Breast epithelium (tissue), 4 donors: ENCODE measurements around the gene ADAM22. TPM values are rescaled to one million over a fixed set of nuclear protein-coding genes. Genes with fewer than 3 reads are reported as not detected.

Experiments
- DNase-seq, 2 donors: peaks; one replicate each; pipeline ENCODE4 v3.0.0-alpha.2; 2019; ENCODE audit warnings: low spot score in 2 of 2
- H3K27ac ChIP-seq, 2 donors: fragments of 200-600 bp; sonication (generic) in 1 of 2; one replicate each; pipeline ENCODE4 v1.5.1; 2016 to 2019; ENCODE audit warnings: mild to moderate bottlenecking in 1 of 2
- H3K27me3 ChIP-seq, 2 donors: fragments of 200-600 bp; sonication (generic) in 1 of 2; one replicate each; pipeline versions ENCODE4 v1.5.1 to v1.6.0; 2017 to 2019; ENCODE audit warnings: control low read depth in 1 of 2, mild to moderate bottlenecking in 1 of 2
- H3K36me3 ChIP-seq: fragments of 200-600 bp; one replicate; pipeline ENCODE4 v1.5.1; 2019
- H3K4me1 ChIP-seq, 2 donors: fragments of 200-600 bp; sonication (generic); one replicate each; pipeline ENCODE4 v1.5.1; 2016 to 2019; ENCODE audit warnings: control low read depth in 1 of 2
- H3K4me3 ChIP-seq, 3 donors: fragments of 200-600 bp; sonication (generic); 1 replicate in 2 of 3; 2 replicates in 1 of 3; pipeline ENCODE4 v1.5.1; 2016 to 2019; ENCODE audit warnings: mild to moderate bottlenecking in 3 of 3, moderate library complexity in 2 of 3
- H3K9me3 ChIP-seq, 2 donors: fragments of 200-600 bp; sonication (generic) in 1 of 2; one replicate each; pipeline ENCODE4 v1.5.1; 2016 to 2019; ENCODE audit warnings: control low read depth in 1 of 2
- CTCF ChIP-seq, 3 donors: fragments of 450-650 bp; IDR thresholded peaks; one replicate each; pipeline ENCODE4 v1.5.1; 2016 to 2017; ENCODE audit warnings: antibody characterized with exemption in 3 of 3, mild to moderate bottlenecking in 3 of 3, moderate library complexity in 3 of 3
- POLR2A ChIP-seq: fragments of 450-650 bp; IDR thresholded peaks from one replicate; pipeline ENCODE4 v1.6.1; 2016; ENCODE audit warnings: antibody characterized with exemption, mild to moderate bottlenecking, moderate library complexity
- POLR2AphosphoS5 ChIP-seq, 3 donors: sonication (generic); formaldehyde crosslinking; IDR thresholded peaks; one replicate each; pipeline ENCODE4 v1.6.1; 2017; ENCODE audit warnings: antibody characterized with exemption in 3 of 3
- intact Hi-C: fragments of 100-400 bp; cut with DNase I; formaldehyde crosslinking; loops from one replicate; pipeline ENCODE4 v1.15.1; 2023; ENCODE audit warnings: low total_unique reads
- total RNA-seq, 3 donors: library from RNA; depleted of rRNA; stranded (reverse); fragments of >200 nt; gene quantifications; one replicate each; pipeline ENCODE4 v1.1.0, GENCODE V29; 2016

The ADAM22 gene
- total RNA-seq, 3 donors from 2014 or later: 2.3 to 7.5 (median 3.4) TPM

- intact Hi-C loops: no loop called here
- DNase-seq: no peak
- H3K27me3 ChIP-seq: no peaks in the 10 kb centered on the region
- H3K4me3 ChIP-seq: no peak overlapping the region
- TF ChIP-seq CTCF (IDR thresholded peaks at IDR 0.05) (no peak), POLR2A (no peak), POLR2AphosphoS5 (IDR thresholded peaks at IDR 0.05) (no peak)
- no peaks in the 10 kb centered on the region for H3K36me3 ChIP-seq
- H3K9me3 ChIP-seq: no peaks in the 10 kb centered on the region
- H3K27ac ChIP-seq: no peak overlapping the region
- no peaks in the 10 kb centered on the region for H3K4me1 ChIP-seq
Observed at GRCh38 chr7:88012086-88012485, 78.0 kb downstream of the ADAM22 start.

- no peaks in the 10 kb centered on the region for H3K4me1 ChIP-seq
- no peak for DNase-seq
- no peaks in the 10 kb centered on the region for H3K9me3 ChIP-seq
- TF ChIP-seq POLR2AphosphoS5 (IDR thresholded peaks at IDR 0.05): no peak
- TF ChIP-seq POLR2A: no peak
- no peak for TF ChIP-seq CTCF (IDR thresholded peaks at IDR 0.05)
- no peak overlapping the region for H3K27ac ChIP-seq
- H3K27me3 ChIP-seq: no peaks in the 10 kb centered on the region
- no peak overlapping the region for H3K4me3 ChIP-seq
- intact Hi-C loops: no loop called here
- no peaks in the 10 kb centered on the region for H3K36me3 ChIP-seq
Observed at GRCh38 chr7:88013981-88014380, 79.9 kb downstream of the ADAM22 start.

DNA sequence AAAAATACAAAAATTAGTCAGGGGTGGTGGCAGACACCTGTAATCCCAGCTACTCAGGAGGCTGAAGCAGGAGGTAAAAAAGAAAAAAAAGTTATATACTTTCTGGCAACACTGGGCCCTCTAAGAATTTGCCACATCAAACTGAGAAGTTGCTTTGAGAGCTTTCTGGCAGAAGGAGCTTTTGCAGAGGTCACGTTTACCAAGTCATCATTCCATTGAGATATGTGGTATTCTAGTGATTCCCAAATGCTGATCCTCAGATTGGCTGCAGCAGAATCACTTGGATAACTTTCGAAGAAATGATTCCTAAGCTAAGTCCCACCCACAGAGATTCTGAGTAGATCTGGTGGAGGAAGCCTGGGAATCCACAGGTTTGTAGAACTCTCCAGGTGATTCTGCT lies 80.5 kb downstream of the ADAM22 start:
- no peaks in the 10 kb centered on the region for H3K9me3 ChIP-seq
- TF ChIP-seq CTCF (IDR thresholded peaks at IDR 0.05) (no peak), POLR2AphosphoS5 (IDR thresholded peaks at IDR 0.05) (no peak), POLR2A (no peak)
- no peak overlapping the region for H3K27ac ChIP-seq
- no peaks in the 10 kb centered on the region for H3K27me3 ChIP-seq
- no peaks in the 10 kb centered on the region for H3K4me1 ChIP-seq
- H3K36me3 ChIP-seq: no peaks in the 10 kb centered on the region
- intact Hi-C loops: no loop called here
- DNase-seq: no peak
- H3K4me3 ChIP-seq: no peak overlapping the region

DNA sequence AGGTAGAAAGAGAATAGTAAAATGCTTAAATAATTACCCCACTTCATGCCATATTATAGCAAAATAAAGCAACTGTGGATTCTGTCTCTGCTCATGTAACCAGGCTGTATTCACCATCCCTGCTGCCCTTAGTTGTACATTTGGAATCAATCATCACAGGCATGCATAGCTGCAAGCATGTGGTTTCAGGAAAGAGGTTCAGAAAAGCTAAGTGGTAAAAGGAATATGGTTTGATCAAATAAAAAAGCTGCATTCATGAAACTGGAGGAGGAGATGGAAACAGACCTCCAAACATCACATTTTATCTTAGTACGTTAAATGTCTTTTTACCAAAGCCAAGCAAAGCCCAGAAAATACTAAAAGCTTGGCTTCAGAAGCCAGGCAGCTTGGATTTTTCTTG lies 81.3 kb downstream of the ADAM22 start:
- Histone ChIP-seq H3K9me3 (no peaks in the 10 kb centered on the region), H3K4me1 (no peaks in the 10 kb centered on the region), H3K4me3 (no peak overlapping the region), H3K27ac (no peak overlapping the region), H3K36me3 (no peaks in the 10 kb centered on the region), H3K27me3 (no peaks in the 10 kb centered on the region)
- intact Hi-C loops: no loop called here
- TF ChIP-seq CTCF (IDR thresholded peaks at IDR 0.05) (no peak), POLR2A (no peak), POLR2AphosphoS5 (IDR thresholded peaks at IDR 0.05) (no peak)
- DNase-seq: no peak

DNA sequence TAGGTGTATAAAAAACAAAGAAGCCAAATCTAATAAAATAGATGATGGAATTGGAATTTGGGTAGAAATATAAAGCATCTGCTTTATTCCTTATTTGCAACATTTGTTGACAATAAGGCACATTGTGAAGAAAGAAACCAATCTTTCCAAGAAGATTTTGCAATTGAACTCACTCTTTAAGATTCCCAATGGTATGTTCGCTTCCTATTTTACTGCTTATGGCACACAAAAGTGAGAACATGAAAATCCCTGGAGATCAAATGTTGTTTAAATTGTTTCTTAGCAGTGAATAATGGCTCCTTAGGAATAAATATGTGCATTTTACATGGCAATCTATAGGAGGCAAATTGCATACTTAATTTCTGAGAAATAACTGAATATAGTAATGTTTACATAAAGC lies 84.5 kb downstream of the ADAM22 start:
- TF ChIP-seq POLR2A (no peak), POLR2AphosphoS5 (IDR thresholded peaks at IDR 0.05) (no peak), CTCF (IDR thresholded peaks at IDR 0.05) (no peak)
- Histone ChIP-seq H3K27me3 (no peaks in the 10 kb centered on the region), H3K4me1 (no peaks in the 10 kb centered on the region), H3K36me3 (no peaks in the 10 kb centered on the region), H3K4me3 (no peak overlapping the region), H3K9me3 (no peaks in the 10 kb centered on the region), H3K27ac (no peak overlapping the region)
- intact Hi-C loops: no loop called here
- no peak for DNase-seq
